OCI-LY1 (cell line): Measurements from ENCODE around the gene GMDS.

Experiments used
- H2AFZ ChIP-seq: fragments of 200-600 bp; sonication (generic), shearing (Covaris generic); 2 replicates; pipeline ENCODE4 v1.6.0; 2014; ENCODE audit warnings: antibody characterized with exemption, mild to moderate bottlenecking, low read length
- H3F3A ChIP-seq: fragments of 200-600 bp; sonication (generic), shearing (Covaris generic); 2 replicates; pipeline ENCODE4 v1.6.0; 2014; ENCODE audit warnings: mild to moderate bottlenecking, antibody characterized with exemption, low read length, moderate library complexity; ENCODE audit not compliant: insufficient read depth
- H3K27ac ChIP-seq: fragments of 200-600 bp; sonication (generic); 2 replicates; pipeline ENCODE4 v1.5.1; 2014; ENCODE audit warnings: low read length, mixed run types, mild to moderate bottlenecking, low read depth; ENCODE audit not compliant: poor library complexity, severe bottlenecking
- H3K27me3 ChIP-seq: fragments of 200-600 bp; sonication (generic); 2 replicates; pipeline ENCODE4 v1.6.0; 2014; ENCODE audit warnings: antibody characterized with exemption, mild to moderate bottlenecking, low read length, moderate library complexity; ENCODE audit not compliant: insufficient read depth
- H3K36me3 ChIP-seq: fragments of 200-600 bp; sonication (generic); 2 replicates; pipeline ENCODE4 v1.6.1; 2014; ENCODE audit warnings: mild to moderate bottlenecking, antibody characterized with exemption, low read length, moderate library complexity, mixed read lengths; ENCODE audit not compliant: insufficient read depth
- H3K4me1 ChIP-seq: fragments of 200-600 bp; sonication (generic); 2 replicates; pipeline ENCODE4 v1.5.1; 2014; ENCODE audit warnings: mild to moderate bottlenecking, low read length, moderate library complexity; ENCODE audit not compliant: insufficient read depth, severe bottlenecking
- H3K4me2 ChIP-seq: fragments of 200-600 bp; sonication (generic), shearing (Covaris generic); 2 replicates; pipeline ENCODE4 v1.6.1; 2014; ENCODE audit warnings: low read length
- H3K4me3 ChIP-seq: fragments of 200-600 bp; sonication (generic); 2 replicates; pipeline ENCODE4 v1.5.1; 2014; ENCODE audit warnings: low read length, low read depth, mild to moderate bottlenecking, mixed read lengths; ENCODE audit not compliant: poor library complexity, severe bottlenecking
- H3K79me2 ChIP-seq: fragments of 200-600 bp; shearing (Covaris generic); 2 replicates; pipeline ENCODE4 v1.6.1; 2016; ENCODE audit warnings: mixed run types, low read length, mixed read lengths; ENCODE audit not compliant: insufficient read depth
- H3K9ac ChIP-seq: fragments of 200-600 bp; sonication (generic), shearing (Covaris generic); 2 replicates; pipeline ENCODE4 v1.6.1; 2014; ENCODE audit warnings: mild to moderate bottlenecking, low read length, mixed read lengths
- H3K9me2 ChIP-seq: fragments of 200-600 bp; sonication (generic), shearing (Covaris generic); 2 replicates; pipeline ENCODE4 v1.6.1; 2014; ENCODE audit warnings: low read depth, mild to moderate bottlenecking, low read length, mixed read lengths
- H3K9me3 ChIP-seq: fragments of 200-600 bp; shearing (Covaris generic); 2 replicates; pipeline ENCODE4 v1.6.1; 2014; ENCODE audit warnings: low read length, mixed read lengths
- H4K20me1 ChIP-seq: fragments of 200-600 bp; sonication (generic), shearing (Covaris generic); 2 replicates; pipeline ENCODE4 v1.6.0; 2016; ENCODE audit warnings: mild to moderate bottlenecking, low read length; ENCODE audit not compliant: insufficient read depth
- EZH2 ChIP-seq: fragments of 200-600 bp; sonication (generic), shearing (Covaris generic); IDR thresholded peaks from 2 replicates; pipeline ENCODE4 v1.8.0; 2017; ENCODE audit warnings: borderline replicate concordance, mixed run types, mild to moderate bottlenecking, antibody characterized with exemption, low read length, moderate library complexity, mixed read lengths
- TF ChIP-seq, protein P1 (sequence below): fragments of 200-600 bp; sonication (generic), shearing (Covaris generic); IDR thresholded peaks from 2 replicates; pipeline ENCODE4 v1.5.1; 2017; ENCODE audit warnings: mild to moderate bottlenecking, antibody characterized with exemption, low read length, moderate library complexity, mixed read lengths

The GMDS gene

DNA sequence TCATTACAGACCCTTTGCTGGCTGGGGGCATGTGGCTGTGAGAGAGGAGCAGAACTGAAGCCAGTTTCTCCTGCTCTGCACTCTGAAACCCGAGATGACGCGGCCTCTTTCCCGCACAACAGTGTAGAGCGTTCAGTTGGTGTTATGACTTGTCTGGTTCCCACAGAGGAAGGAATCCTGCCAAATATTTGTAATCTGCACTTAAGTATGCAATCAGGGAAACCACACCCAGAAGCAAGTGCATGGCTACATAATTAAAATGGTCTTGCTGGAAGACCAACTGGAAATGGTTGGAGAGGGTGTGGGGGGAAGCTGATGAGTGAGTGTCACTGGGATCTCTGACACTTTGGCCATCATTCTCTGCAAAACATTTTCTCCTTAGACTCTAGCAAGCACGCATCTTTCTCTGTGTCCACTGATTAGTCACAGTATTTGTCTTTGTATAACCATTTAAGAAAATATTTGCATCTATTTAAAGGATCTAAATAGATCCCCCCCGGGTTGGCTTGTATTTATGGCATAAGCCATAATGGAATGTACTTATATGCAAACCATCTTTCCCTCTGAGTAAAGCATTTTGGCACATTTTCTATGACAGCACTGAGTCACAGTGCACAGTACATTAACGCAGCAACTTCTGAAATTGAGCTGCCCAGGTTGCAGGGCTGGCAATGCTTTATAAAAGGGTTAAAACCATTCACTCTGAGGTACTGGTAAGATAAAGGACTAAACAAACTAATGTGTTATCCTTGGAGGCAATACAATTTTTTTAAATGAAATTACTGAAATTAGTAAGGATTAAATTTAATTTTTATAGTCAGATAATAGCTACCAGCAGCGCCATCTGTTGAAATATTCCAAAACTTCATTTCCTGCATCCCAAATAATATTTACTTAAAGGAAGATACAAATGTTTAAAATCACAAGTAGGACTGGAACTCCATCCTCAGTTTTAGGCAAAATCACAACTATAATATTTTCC is 559.0 kb downstream of the GMDS start:
- no peak for TF ChIP-seq EZH2
- TF ChIP-seq, protein P1, sequence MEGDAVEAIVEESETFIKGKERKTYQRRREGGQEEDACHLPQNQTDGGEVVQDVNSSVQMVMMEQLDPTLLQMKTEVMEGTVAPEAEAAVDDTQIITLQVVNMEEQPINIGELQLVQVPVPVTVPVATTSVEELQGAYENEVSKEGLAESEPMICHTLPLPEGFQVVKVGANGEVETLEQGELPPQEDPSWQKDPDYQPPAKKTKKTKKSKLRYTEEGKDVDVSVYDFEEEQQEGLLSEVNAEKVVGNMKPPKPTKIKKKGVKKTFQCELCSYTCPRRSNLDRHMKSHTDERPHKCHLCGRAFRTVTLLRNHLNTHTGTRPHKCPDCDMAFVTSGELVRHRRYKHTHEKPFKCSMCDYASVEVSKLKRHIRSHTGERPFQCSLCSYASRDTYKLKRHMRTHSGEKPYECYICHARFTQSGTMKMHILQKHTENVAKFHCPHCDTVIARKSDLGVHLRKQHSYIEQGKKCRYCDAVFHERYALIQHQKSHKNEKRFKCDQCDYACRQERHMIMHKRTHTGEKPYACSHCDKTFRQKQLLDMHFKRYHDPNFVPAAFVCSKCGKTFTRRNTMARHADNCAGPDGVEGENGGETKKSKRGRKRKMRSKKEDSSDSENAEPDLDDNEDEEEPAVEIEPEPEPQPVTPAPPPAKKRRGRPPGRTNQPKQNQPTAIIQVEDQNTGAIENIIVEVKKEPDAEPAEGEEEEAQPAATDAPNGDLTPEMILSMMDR = peak; percentile 41
- H3F3A ChIP-seq = no peaks in the 10 kb centered on the region
- no peaks in the 10 kb centered on the region for H3K4me1 ChIP-seq
- H2AFZ ChIP-seq = no peak overlapping the region
- no peaks in the 10 kb centered on the region for H3K9me3 ChIP-seq
- no peaks in the 10 kb centered on the region for H4K20me1 ChIP-seq
- no peak overlapping the region for H3K27ac ChIP-seq
- H3K4me3 ChIP-seq = no peak overlapping the region
- no peaks in the 10 kb centered on the region for H3K79me2 ChIP-seq
- H3K36me3 ChIP-seq = peaks cover 6% of the 10 kb centered on the region; the same call in 1 of the 2 replicates
- H3K4me2 ChIP-seq = no peak overlapping the region
- H3K9ac ChIP-seq = no peak overlapping the region
- no peaks in the 10 kb centered on the region for H3K9me2 ChIP-seq
- H3K27me3 ChIP-seq = no peaks in the 10 kb centered on the region

DNA sequence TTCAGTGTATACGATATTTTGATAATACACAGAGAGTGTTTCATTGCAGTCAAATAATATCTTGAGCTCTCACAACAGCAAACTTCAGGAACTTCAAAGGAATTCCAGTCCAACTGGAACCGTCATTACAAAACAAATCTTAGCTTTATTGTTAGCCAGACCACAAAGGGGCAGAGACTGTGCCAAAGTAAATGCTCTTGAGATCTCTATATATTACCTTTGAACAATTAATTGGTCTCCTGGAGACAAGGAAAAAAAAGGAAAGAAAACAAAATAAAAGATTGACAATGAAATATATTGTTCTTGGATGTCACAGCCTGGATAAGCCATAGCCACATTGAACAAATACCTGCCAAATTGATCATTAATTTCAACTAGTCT is 565.7 kb downstream of the GMDS start:
- TF ChIP-seq, protein P1 = no peak
- TF ChIP-seq EZH2 = no peak

DNA sequence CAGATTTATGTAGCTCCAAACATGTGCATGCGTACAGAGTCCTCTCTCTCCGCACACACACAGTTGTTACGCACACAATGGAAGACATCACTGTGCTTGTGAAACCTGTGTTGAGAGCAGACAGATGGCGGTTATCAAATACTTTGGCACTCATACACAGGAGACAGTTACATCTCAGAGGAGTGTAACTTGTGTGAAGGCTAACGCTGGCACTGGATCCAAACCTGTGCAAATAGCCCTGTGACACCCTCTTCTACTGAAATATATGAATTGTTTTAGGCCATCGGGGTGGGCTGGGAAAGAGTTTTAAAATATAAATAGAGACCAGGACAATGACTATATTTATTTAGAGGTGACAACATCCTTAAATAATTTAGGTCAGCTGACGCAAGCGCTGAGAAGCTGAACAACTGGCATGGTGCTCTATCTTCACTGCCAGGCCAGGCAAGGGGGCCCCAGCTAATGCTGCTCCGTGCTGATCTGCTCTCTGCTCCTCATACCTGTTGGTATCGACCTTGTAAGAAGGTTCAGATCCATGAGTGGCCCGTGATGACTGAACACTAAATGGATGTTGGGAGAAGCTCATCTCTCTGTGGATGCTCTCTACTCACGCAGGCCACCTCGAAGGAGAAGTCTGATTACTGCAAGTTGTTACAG is 566.2 kb downstream of the GMDS start:
- no peak for TF ChIP-seq EZH2
- TF ChIP-seq, protein P1 = no peak
- H3K27ac ChIP-seq = no peak overlapping the region
- no peaks in the 10 kb centered on the region for H3K9me3 ChIP-seq
- no peaks in the 10 kb centered on the region for H3K27me3 ChIP-seq
- no peak overlapping the region for H3K4me3 ChIP-seq
- H3K4me2 ChIP-seq = no peak overlapping the region
- no peaks in the 10 kb centered on the region for H3K36me3 ChIP-seq
- H4K20me1 ChIP-seq = no peaks in the 10 kb centered on the region
- H3K4me1 ChIP-seq = no peaks in the 10 kb centered on the region
- H3K79me2 ChIP-seq = no peaks in the 10 kb centered on the region
- no peak overlapping the region for H3K9ac ChIP-seq
- H3K9me2 ChIP-seq = no peaks in the 10 kb centered on the region
- no peak overlapping the region for H2AFZ ChIP-seq
- no peaks in the 10 kb centered on the region for H3F3A ChIP-seq

More for the DNA sequence above, 565.7 kb downstream of the GMDS start:
- H3K4me1 ChIP-seq = no peaks in the 10 kb centered on the region
- no peak overlapping the region for H3K4me2 ChIP-seq
- H3F3A ChIP-seq = no peaks in the 10 kb centered on the region
- H3K9me3 ChIP-seq = no peaks in the 10 kb centered on the region
- no peak overlapping the region for H2AFZ ChIP-seq
- H3K9ac ChIP-seq = no peak overlapping the region
- H3K27me3 ChIP-seq = no peaks in the 10 kb centered on the region
- no peak overlapping the region for H3K27ac ChIP-seq
- H4K20me1 ChIP-seq = no peaks in the 10 kb centered on the region
- H3K4me3 ChIP-seq = no peak overlapping the region
- H3K79me2 ChIP-seq = no peaks in the 10 kb centered on the region
- H3K36me3 ChIP-seq = no peaks in the 10 kb centered on the region
- H3K9me2 ChIP-seq = no peaks in the 10 kb centered on the region
